ENCODE data around the gene KLF1.
A peak's percentile ranks its signal among the peaks of the same experiment; 100 is the strongest.

KLF1 gene

DNA sequence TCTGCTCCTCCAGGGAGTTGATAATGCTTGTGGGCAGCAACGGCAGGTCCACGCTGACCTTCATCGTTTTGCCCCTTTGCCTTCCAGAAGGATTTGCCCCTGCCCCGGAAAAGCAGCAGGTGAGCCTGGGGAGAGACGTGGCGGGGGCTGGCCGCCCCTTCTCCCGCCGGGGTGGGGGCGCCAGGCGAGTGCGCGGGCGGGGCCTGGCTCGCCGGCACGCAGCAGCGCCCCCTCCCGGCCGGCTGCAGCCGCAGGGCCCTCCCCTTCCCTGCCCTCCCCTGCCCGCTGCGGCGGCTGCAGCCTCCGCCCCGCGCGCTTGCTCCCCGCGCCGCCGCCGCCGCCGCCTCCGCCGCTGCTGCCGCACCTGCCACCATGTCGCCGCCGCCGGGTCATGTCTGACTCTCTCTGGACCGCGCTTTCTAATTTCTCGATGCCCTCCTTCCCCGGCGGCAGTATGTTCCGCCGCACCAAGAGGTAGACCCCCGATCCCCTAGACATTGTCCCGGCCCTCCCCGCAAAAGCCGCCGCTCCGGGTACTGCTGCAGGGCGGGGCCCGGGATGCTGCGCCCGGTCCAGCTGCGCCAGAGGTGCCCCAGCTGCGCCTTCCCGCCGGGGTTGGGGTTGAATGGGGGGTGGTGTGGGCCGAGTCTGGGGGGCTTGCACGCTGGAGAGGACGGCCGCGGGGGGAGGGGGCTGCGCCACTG is 48.7 kb downstream of the KLF1 start, which contains the start of gene MAST1 (continued):
- TF ChIP-seq, protein P1, sequence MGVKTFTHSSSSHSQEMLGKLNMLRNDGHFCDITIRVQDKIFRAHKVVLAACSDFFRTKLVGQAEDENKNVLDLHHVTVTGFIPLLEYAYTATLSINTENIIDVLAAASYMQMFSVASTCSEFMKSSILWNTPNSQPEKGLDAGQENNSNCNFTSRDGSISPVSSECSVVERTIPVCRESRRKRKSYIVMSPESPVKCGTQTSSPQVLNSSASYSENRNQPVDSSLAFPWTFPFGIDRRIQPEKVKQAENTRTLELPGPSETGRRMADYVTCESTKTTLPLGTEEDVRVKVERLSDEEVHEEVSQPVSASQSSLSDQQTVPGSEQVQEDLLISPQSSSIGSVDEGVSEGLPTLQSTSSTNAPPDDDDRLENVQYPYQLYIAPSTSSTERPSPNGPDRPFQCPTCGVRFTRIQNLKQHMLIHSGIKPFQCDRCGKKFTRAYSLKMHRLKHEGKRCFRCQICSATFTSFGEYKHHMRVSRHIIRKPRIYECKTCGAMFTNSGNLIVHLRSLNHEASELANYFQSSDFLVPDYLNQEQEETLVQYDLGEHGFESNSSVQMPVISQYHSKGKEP (tag by site-specific recombination; IDR thresholded peaks at IDR 0.05) = peak; percentile 71; the same call in 1 of the 2 replicates
- TF ChIP-seq ZNF473 (tag by site-specific recombination; IDR thresholded peaks at IDR 0.05) = no peak
- no peak for TF ChIP-seq GLI2 (tag by site-specific recombination; IDR thresholded peaks at IDR 0.05; ENCODE audit: borderline replicate concordance, low read depth)
- no peak for TF ChIP-seq ZFP37 (tag by site-specific recombination; IDR thresholded peaks at IDR 0.05)
- no peak for TF ChIP-seq ZFP41 (tag by site-specific recombination; IDR thresholded peaks at IDR 0.05; ENCODE audit: borderline replicate concordance)
- no peak for TF ChIP-seq ZNF837 (tag by site-specific recombination; IDR thresholded peaks at IDR 0.05)
- no peak for TF ChIP-seq SALL2 (tag by site-specific recombination; IDR thresholded peaks at IDR 0.05; ENCODE audit: borderline replicate concordance)
- TF ChIP-seq, protein P2, sequence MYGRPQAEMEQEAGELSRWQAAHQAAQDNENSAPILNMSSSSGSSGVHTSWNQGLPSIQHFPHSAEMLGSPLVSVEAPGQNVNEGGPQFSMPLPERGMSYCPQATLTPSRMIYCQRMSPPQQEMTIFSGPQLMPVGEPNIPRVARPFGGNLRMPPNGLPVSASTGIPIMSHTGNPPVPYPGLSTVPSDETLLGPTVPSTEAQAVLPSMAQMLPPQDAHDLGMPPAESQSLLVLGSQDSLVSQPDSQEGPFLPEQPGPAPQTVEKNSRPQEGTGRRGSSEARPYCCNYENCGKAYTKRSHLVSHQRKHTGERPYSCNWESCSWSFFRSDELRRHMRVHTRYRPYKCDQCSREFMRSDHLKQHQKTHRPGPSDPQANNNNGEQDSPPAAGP (tag by site-specific recombination; IDR thresholded peaks at IDR 0.05) = no peak
- no peak for TF ChIP-seq ZNF521 (tag by site-specific recombination; IDR thresholded peaks at IDR 0.05)
- TF ChIP-seq MEIS1 (CRISPR knock-in tag; IDR thresholded peaks at IDR 0.05; ENCODE audit: borderline replicate concordance) = no peak
- TF ChIP-seq ZNF132 (tag by site-specific recombination; IDR thresholded peaks at IDR 0.05; ENCODE audit: borderline replicate concordance) = no peak
- TF ChIP-seq, protein P3, sequence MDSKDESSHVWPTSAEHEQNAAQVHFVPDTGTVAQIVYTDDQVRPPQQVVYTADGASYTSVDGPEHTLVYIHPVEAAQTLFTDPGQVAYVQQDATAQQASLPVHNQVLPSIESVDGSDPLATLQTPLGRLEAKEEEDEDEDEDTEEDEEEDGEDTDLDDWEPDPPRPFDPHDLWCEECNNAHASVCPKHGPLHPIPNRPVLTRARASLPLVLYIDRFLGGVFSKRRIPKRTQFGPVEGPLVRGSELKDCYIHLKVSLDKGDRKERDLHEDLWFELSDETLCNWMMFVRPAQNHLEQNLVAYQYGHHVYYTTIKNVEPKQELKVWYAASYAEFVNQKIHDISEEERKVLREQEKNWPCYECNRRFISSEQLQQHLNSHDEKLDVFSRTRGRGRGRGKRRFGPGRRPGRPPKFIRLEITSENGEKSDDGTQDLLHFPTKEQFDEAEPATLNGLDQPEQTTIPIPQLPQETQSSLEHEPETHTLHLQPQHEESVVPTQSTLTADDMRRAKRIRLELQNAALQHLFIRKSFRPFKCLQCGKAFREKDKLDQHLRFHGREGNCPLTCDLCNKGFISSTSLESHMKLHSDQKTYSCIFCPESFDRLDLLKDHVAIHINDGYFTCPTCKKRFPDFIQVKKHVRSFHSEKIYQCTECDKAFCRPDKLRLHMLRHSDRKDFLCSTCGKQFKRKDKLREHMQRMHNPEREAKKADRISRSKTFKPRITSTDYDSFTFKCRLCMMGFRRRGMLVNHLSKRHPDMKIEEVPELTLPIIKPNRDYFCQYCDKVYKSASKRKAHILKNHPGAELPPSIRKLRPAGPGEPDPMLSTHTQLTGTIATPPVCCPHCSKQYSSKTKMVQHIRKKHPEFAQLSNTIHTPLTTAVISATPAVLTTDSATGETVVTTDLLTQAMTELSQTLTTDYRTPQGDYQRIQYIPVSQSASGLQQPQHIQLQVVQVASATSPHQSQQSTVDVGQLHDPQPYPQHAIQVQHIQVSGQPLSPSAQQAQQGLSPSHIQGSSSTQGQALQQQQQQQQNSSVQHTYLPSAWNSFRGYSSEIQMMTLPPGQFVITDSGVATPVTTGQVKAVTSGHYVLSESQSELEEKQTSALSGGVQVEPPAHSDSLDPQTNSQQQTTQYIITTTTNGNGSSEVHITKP (tag by site-specific recombination; IDR thresholded peaks at IDR 0.05) = peak; percentile 77
- TF ChIP-seq, protein P4, sequence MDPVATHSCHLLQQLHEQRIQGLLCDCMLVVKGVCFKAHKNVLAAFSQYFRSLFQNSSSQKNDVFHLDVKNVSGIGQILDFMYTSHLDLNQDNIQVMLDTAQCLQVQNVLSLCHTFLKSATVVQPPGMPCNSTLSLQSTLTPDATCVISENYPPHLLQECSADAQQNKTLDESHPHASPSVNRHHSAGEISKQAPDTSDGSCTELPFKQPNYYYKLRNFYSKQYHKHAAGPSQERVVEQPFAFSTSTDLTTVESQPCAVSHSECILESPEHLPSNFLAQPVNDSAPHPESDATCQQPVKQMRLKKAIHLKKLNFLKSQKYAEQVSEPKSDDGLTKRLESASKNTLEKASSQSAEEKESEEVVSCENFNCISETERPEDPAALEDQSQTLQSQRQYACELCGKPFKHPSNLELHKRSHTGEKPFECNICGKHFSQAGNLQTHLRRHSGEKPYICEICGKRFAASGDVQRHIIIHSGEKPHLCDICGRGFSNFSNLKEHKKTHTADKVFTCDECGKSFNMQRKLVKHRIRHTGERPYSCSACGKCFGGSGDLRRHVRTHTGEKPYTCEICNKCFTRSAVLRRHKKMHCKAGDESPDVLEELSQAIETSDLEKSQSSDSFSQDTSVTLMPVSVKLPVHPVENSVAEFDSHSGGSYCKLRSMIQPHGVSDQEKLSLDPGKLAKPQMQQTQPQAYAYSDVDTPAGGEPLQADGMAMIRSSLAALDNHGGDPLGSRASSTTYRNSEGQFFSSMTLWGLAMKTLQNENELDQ (tag by site-specific recombination; IDR thresholded peaks at IDR 0.05; ENCODE audit: low read depth) = no peak
- TF ChIP-seq, protein P5, sequence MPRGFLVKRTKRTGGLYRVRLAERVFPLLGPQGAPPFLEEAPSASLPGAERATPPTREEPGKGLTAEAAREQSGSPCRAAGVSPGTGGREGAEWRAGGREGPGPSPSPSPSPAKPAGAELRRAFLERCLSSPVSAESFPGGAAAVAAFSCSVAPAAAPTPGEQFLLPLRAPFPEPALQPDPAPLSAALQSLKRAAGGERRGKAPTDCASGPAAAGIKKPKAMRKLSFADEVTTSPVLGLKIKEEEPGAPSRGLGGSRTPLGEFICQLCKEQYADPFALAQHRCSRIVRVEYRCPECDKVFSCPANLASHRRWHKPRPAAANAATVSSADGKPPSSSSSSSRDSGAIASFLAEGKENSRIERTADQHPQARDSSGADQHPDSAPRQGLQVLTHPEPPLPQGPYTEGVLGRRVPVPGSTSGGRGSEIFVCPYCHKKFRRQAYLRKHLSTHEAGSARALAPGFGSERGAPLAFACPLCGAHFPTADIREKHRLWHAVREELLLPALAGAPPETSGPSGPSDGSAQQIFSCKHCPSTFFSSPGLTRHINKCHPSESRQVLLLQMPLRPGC (tag by site-specific recombination; IDR thresholded peaks at IDR 0.05) = no peak
- TF ChIP-seq ZNF341 (tag by site-specific recombination; IDR thresholded peaks at IDR 0.05; ENCODE audit: low read depth) = 0 out of 2 replicates have a peak, but pooled peaks have one; percentile 14
- TF ChIP-seq ZNF585B (tag by site-specific recombination; IDR thresholded peaks at IDR 0.05) = no peak
- TF ChIP-seq ZNF664 (tag by site-specific recombination; IDR thresholded peaks at IDR 0.05) = no peak

Measured in HEK293 (cell line).